IPS-18a (cell line): ENCODE data around the gene BORCS6.

Source experiments
- H3K27ac ChIP-seq: one replicate; pipeline ENCODE4 v1.5.1; 2013; ENCODE audit warnings: low read length
- H3K27me3 ChIP-seq: one replicate; pipeline ENCODE4 v1.6.1; 2013; ENCODE audit warnings: mild to moderate bottlenecking, low read length; ENCODE audit not compliant: control insufficient read depth, insufficient read depth
- H3K36me3 ChIP-seq: one replicate; pipeline ENCODE4 v1.6.1; 2013; ENCODE audit warnings: low read depth, low read length; ENCODE audit not compliant: control insufficient read depth
- H3K4me1 ChIP-seq: one replicate; pipeline ENCODE4 v1.6.1; 2013; ENCODE audit warnings: low read depth, low read length; ENCODE audit not compliant: control insufficient read depth
- H3K4me3 ChIP-seq: one replicate; pipeline ENCODE4 v1.5.1; 2013; ENCODE audit warnings: low read length
- H3K9ac ChIP-seq: one replicate; pipeline ENCODE4 v1.6.1; 2013; ENCODE audit warnings: mild to moderate bottlenecking, low read length, moderate library complexity
- H3K9me3 ChIP-seq: one replicate; pipeline ENCODE4 v1.6.1; 2013; ENCODE audit warnings: low read depth, low read length; ENCODE audit not compliant: control insufficient read depth

BORCS6 gene

GRCh38 chr17:8189711-8190477, at the start of gene BORCS6:
TSS of gene BORCS6 (minus strand) at chr17:8190180. CDS start at chr17:8190140, 40 bp downstream.
- no peak within 1 kb of the TSS for H3K9ac ChIP-seq

GRCh38 chr17:8237886-8238285, 47.9 kb upstream of the BORCS6 start:
- H3K36me3 ChIP-seq = peaks cover 50% of the 10 kb centered on the region
- H3K4me3 ChIP-seq = no peak overlapping the region
- no peak overlapping the region for H3K27ac ChIP-seq
- H3K9me3 ChIP-seq = no peaks in the 10 kb centered on the region
- H3K4me1 ChIP-seq = no peaks in the 10 kb centered on the region
- H3K9ac ChIP-seq = no peak overlapping the region
- no peaks in the 10 kb centered on the region for H3K27me3 ChIP-seq

More at GRCh38 chr17:8189711-8190477, at the start of gene BORCS6:
- peaks cover 19% of the 10 kb centered on the region for H3K27me3 ChIP-seq
- H3K36me3 ChIP-seq = no peaks in the 10 kb centered on the region
- H3K4me1 ChIP-seq = peaks cover 16% of the 10 kb centered on the region
- H3K27ac ChIP-seq = no peak within 1 kb of the TSS
- H3K9me3 ChIP-seq = no peaks in the 10 kb centered on the region
- H3K4me3 ChIP-seq = peak within 1 kb of the TSS; percentile 69

GRCh38 chr17:8237175-8237574, 47.2 kb upstream of the BORCS6 start:
- peaks cover 57% of the 10 kb centered on the region for H3K36me3 ChIP-seq
- H3K4me3 ChIP-seq = no peak overlapping the region

GRCh38 chr17:8235676-8236075, 45.7 kb upstream of the BORCS6 start:
- Histone ChIP-seq H3K36me3 (peaks cover 70% of the 10 kb centered on the region), H3K9me3 (no peaks in the 10 kb centered on the region), H3K4me3 (no peak overlapping the region), H3K9ac (no peak overlapping the region), H3K27me3 (no peaks in the 10 kb centered on the region), H3K27ac (no peak overlapping the region), H3K4me1 (no peaks in the 10 kb centered on the region)

More at GRCh38 chr17:8237175-8237574, 47.2 kb upstream of the BORCS6 start:
- Histone ChIP-seq H3K4me1 (no peaks in the 10 kb centered on the region), H3K27ac (no peak overlapping the region), H3K9me3 (no peaks in the 10 kb centered on the region), H3K27me3 (no peaks in the 10 kb centered on the region), H3K9ac (no peak overlapping the region)

GRCh38 chr17:8234361-8235270, 44.6 kb upstream of the BORCS6 start:
- Histone ChIP-seq H3K27ac (no peak overlapping the region), H3K9ac (no peak overlapping the region), H3K4me3 (no peak overlapping the region), H3K4me1 (no peaks in the 10 kb centered on the region), H3K27me3 (no peaks in the 10 kb centered on the region), H3K9me3 (no peaks in the 10 kb centered on the region), H3K36me3 (peaks cover 81% of the 10 kb centered on the region)

- Histone ChIP-seq H3K9ac (no peak overlapping the region), H3K36me3 (peaks cover 84% of the 10 kb centered on the region), H3K9me3 (no peaks in the 10 kb centered on the region), H3K27ac (no peak overlapping the region), H3K27me3 (no peaks in the 10 kb centered on the region), H3K4me3 (no peak overlapping the region), H3K4me1 (peaks cover 4% of the 10 kb centered on the region)
Observed at GRCh38 chr17:8231701-8232100, 41.7 kb upstream of the BORCS6 start.

GRCh38 chr17:8227238-8227581, 37.2 kb upstream of the BORCS6 start:
- peaks cover 44% of the 10 kb centered on the region for H3K36me3 ChIP-seq
- H3K27ac ChIP-seq = peak overlapping the region; percentile 33
- H3K9ac ChIP-seq = peak overlapping the region; percentile 67
- no peaks in the 10 kb centered on the region for H3K27me3 ChIP-seq
- H3K4me3 ChIP-seq = peak overlapping the region; percentile 81
- peaks cover 4% of the 10 kb centered on the region for H3K4me1 ChIP-seq
- no peaks in the 10 kb centered on the region for H3K9me3 ChIP-seq

- Histone ChIP-seq H3K36me3 (peaks cover 39% of the 10 kb centered on the region), H3K9ac (peak overlapping the region; percentile 67), H3K9me3 (no peaks in the 10 kb centered on the region), H3K4me1 (peaks cover 4% of the 10 kb centered on the region), H3K27me3 (no peaks in the 10 kb centered on the region), H3K27ac (peak overlapping the region; percentile 61), H3K4me3 (peak overlapping the region; percentile 81)
Observed at GRCh38 chr17:8226536-8227237, 36.7 kb upstream of the BORCS6 start.

- H3K9me3 ChIP-seq = no peaks in the 10 kb centered on the region
- peaks cover 32% of the 10 kb centered on the region for H3K36me3 ChIP-seq
- no peaks in the 10 kb centered on the region for H3K27me3 ChIP-seq
- H3K4me1 ChIP-seq = peaks cover 4% of the 10 kb centered on the region
- H3K27ac ChIP-seq = peak overlapping the region; percentile 61
- peak overlapping the region; percentile 81 for H3K4me3 ChIP-seq
- peak overlapping the region; percentile 67 for H3K9ac ChIP-seq
Observed at GRCh38 chr17:8225813-8226535, 36.0 kb upstream of the BORCS6 start.

GRCh38 chr17:8224891-8225812, 35.2 kb upstream of the BORCS6 start:
- Histone ChIP-seq H3K4me3 (no peak overlapping the region), H3K27ac (no peak overlapping the region), H3K9me3 (no peaks in the 10 kb centered on the region), H3K9ac (no peak overlapping the region), H3K4me1 (peaks cover 4% of the 10 kb centered on the region), H3K27me3 (no peaks in the 10 kb centered on the region), H3K36me3 (peaks cover 26% of the 10 kb centered on the region)
